Measurements from ENCODE around the gene USE1.

GRCh38 chr19:17244618-17245534, 29.7 kb downstream of the USE1 start:
- TF ChIP-seq CTCF (IDR thresholded peaks at IDR 0.05; ENCODE audit: insufficient read depth, low read length, poor library complexity, severe bottlenecking) (no peak), EZH2phosphoT487 (conservative IDR thresholded peaks at IDR 0.05; ENCODE audit: low read length) (no peak)
